HG03280 (cell line): ENCODE measurements around the gene PAIP2.
"Not testable (repeated sequence)": the region's sequence is repeated elsewhere in the genome, so short reads cannot be mapped to it uniquely, and the experiment has no call there.

Source experiments
- ATAC-seq: cut with Tn5 transposase; IDR thresholded peaks from one replicate; pipeline ENCODE4 v1.9.1; 2021; ENCODE audit warnings: mild to moderate bottlenecking, moderate library complexity; ENCODE audit not compliant: unreplicated experiment

The PAIP2 gene

GRCh38 chr5:139341689-139342422 lies at the start of gene PAIP2:
PAIP2 (plus strand) TSS chr5:139341854; CDS start chr5:139363785, 21,931 bp downstream.
- ATAC-seq: peak; percentile 92

DNA sequence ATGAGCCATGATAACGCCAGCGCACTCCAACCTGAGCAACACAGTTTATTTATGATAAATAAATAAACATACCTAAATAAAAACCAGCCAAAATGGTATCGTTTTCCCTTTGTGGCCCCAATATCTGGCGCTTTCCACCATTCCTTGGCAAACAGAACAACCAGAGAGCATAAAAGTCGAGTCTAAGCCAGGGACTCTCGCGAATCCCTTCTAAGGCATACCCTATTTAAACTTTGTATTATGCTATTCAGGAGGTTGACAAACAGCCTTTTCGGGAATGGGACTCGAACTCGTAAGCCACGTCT lies 48.5 kb upstream of the PAIP2 start:
- no peak for ATAC-seq

DNA sequence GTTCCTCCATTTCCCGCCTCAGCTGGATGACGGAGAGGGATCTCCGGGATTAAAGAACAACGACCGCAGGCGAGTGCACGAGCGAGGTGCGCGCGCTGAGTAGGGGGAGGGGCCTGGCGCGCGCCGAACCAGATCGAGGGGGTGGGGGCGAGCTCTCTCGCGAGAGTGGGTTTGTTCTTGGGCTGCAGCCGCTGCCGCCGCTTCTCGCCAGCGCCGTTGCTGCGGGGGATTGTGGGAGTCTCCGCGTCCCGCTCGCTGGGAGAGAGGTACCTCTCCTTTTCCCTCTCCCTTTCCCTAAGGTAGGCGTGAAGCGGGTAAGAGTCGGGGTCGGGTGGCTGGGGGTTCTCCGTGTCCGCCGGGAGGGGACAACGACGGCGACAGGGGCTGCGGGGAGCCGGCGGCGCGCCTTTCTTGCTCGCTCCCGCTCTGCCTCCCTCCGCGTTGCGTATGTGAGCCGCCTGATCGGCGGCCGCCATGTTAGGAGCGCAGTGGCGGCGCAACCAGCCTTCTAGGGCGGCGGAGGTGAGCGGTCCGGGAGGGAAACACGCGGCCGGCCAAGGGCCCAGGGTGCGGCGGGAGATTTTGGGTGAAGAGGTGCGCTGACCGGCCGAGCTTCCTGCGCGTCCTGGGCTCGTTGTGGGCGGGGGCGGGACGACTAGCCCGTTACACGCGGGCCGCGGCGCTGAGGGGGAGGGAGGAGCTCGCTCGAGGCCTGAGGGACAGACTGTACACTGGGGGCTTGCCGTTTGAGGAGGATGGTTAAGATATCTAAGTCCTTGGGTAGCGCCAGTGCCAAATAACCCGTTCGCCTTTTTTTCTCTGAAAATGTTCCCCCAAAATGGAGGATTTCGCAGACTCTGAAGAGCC lies 47.9 kb upstream of the PAIP2 start, which contains the start of gene MATR3:
MATR3 (plus strand) TSS at position 234 of the 867 bp plus-strand sequence. CDS start 13,676 bp downstream, outside the sequence.
- peak; percentile 77 for ATAC-seq

DNA sequence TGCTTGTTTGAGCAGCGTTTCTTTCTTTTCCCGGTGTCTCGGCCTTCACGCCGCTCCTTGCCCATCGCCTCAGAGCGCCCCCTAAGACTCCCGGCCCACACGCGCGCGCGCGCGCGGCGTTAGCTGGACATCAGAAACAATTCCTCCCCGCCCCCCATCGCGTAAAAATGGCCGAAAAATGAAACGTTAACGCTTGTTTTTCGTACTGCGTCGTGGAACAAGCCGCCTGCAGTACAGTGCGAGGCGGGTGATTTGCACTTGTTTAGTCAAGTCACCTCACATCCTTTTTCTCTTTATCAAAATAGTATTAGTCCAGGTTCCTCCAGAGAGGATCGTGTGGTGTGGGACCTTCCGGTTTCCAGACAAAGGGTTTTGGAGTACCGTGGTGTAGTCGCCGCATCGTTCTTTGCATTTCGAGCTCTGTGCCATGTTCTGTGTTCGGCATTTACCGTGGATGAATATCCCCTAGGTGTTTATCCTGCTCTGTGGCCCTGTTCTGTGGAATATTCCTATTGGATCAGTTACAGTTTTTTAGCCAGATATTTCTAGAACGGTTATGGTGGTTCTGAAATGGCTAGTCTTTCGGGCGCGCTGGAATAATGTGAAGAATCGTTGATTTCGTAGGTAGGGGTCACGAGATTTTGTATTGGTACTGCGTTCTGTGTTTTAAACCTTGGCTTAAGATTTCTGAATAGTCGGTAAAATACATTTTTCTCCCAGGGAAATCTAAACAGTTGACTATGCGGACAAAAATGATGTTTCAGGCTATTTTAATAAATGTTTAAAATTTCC lies 47.1 kb upstream of the PAIP2 start:
- ATAC-seq: peak; percentile 40

GRCh38 chr5:139295346-139296057 lies 46.2 kb upstream of the PAIP2 start:
- no peak for ATAC-seq

GRCh38 chr5:139296198-139296597 lies 45.5 kb upstream of the PAIP2 start:
- ATAC-seq: no peak

DNA sequence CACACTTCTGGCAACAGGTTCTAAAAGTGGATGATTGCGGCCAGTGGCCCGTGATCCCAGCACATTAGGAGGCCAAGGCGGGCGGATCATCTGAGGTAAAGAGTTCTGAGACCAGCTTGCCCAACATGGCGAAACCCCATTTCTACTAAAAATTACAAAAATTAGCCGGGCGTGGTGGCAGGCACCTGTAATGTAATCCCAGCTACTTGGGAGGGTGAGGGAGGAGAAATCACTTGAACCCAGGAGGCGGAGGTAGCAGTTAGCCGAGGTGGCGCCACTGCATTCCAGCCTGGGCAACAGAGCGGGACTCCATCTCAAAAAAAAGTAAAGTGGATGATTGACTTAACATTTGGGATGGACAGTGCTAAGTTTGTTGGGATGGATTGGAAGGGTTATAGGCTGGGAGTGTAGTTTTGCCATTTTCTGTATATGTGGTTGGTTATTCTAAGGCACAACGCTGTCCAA lies 44.8 kb upstream of the PAIP2 start:
- no peak for ATAC-seq

DNA sequence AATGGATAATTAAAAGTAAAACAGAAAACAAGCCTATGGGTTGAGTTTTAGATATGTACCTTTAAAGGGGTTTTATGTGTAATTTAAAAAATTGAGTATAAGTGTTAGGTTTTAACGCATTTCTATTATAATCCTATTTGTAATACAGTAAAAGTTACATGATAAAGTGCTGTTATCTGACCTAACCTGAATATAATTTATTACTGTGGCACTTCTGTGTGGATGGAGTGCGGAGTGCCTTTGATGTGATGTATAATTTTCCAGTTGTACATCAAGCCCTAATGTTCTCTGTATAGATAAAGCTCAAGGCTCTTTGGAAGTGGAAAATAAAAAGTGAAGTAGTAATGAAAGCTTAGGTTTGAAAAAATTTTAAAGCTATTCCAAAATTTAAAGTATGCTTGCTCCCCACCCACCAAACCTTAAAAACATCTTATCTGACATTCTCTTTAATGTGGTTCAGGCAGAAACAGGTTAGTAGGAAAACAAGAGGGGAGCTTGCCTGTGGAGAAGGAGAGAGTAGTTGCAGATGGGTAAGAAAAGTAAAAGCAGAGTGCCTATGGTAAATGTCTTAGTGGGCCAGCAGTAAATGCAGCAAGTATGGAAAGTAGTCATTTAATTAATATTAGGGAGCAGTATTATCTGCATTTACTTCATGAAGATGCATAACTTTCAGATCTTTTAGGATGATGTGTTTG lies 44.1 kb upstream of the PAIP2 start:
- ATAC-seq: no peak

GRCh38 chr5:139298242-139298641 lies 43.4 kb upstream of the PAIP2 start:
- ATAC-seq: no peak

DNA sequence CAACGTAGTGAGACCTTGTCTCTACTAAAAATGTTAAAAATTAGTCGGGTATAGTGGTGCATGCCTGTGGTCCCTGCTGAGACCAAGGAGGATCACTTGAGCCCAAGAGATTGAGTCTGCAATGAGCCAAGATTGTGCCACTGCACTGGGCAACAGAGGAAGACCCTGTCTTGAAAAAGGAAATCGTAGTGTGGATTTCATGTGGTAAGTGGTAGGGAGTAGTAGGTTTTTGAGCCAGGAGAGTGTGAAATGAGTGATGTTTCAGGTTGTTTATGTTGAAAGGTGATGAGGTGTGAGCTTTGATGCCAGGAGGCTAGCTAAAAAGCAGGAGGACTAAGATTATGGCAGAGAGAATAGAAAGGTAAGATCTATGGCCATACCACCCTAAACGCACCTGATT lies 42.2 kb upstream of the PAIP2 start:
- ATAC-seq: no peak

DNA sequence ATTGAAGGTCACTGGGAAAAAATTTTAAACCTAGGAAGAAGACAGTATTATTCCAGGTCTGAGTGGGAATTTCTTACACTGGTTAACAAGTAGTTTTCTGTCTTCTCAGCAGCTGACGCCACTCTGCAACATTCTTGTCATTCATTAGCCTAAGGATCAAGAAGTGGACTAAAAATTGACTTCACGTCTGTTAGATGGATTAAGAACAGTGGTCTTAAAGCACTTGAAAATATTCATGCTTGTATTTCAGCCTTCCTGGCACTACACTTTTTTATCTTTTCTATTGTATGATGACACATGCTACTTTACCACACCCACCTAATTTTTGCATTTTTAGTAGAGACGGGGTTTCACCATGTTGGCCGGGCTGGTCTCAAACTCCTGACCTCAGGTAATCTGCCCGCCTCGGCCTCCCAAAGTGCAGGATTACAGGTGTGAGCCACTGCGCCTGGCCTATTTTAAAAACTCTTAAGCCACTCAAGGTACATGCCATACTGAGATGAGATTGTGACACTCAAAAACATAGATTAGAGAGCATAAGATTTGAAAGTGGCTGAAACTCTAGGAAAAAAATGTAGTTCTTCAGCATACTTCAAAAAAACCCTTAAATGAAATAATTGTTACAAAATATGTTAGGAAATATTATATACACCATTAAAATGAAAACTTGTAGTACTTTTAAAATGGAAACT lies 39.7 kb upstream of the PAIP2 start:
- ATAC-seq: no peak

GRCh38 chr5:139304391-139305324 lies 37.0 kb upstream of the PAIP2 start:
- ATAC-seq: no peak

DNA sequence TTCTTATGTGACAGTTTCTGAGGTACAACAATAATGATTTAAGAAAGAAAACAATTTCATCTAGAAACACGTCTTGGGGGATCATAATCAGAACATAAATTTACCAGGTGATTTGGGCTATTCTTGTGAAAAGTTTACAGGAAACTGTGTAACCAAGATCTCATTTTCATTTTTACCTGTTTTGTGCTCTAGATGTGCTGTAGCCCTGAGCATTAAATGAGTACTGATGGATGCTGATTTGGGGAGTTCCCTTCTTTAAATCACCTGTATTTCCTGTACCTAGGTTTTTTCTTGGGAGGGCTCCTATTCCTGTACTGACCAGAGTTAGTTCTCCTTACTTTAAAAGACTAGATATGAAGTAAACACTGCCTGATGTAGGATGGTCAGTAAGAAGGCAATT lies 35.5 kb upstream of the PAIP2 start:
- ATAC-seq: no peak

DNA sequence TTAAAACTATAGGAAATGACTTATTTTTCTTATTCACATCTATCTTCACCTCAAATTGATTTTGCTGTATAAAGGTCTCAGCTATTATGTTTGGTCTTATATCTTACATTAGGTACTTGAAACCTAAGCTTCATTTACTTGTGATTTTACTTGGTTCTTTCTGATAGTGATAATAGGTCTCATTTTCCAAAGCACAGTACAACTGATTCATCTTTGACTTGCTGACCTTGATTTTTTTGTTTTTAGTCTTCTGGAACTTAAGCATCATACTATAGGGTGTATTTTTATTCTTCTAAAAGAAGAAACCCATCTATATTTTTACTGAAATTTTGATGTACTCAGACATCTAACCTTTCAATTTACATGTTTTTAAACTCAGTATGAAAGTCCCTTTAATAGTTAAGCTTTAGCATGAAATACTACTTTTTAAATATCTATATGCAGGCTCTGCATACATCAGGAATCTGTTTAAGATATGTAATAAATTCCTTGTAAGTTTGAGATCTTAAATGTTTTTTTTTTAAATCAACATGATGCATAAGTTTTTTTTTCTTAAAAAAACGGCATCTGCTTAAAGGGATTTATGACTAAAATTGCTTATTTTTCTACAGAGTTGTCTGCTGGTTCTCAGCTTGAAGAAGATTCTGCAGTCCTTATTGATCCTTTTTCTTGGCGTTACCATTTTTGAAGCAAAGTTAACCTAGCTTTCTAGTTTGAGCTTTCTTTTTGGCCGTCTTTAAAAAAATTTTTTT lies 34.9 kb upstream of the PAIP2 start:
- ATAC-seq: no peak

- no peak for ATAC-seq
These were observed 32.9 kb upstream of the PAIP2 start for GRCh38 chr5:139308797-139309196.

GRCh38 chr5:139310715-139311186 lies 30.9 kb upstream of the PAIP2 start:
- not testable (repeated sequence) for ATAC-seq

DNA sequence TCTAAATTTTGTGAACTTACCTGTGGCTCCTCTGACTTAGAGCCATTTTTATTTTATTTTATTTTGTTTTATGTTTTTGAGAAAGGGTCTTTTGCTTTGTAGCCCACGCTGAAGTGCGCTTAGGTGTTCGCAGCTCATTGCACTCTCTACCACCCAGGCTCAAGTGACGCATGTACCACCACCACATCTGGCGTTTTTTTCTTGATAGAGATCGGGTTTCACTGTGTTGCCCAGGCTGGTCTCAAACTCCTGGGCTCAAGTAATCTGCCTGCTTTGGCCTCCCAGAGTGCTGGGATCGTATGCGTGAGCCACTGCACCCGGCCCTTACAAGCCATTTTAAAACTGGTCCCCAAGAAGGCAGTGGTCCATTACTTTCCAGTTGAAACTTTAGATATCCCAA lies 29.6 kb upstream of the PAIP2 start:
- ATAC-seq: no peak
